Keratinocyte (primary cell): ENCODE results near the gene ATP1A2. TPM values are rescaled to one million over a fixed set of nuclear protein-coding genes. Genes with fewer than 3 reads are reported as not detected.

Experiments used
- DNase-seq: peaks from one replicate; pipeline ENCODE4 v3.0.0-alpha.2; 2011; ENCODE audit warnings: low read depth, missing footprints, low spot score
- FAIRE-seq: peaks from 2 replicates; lab custom pipeline; 2011; peaks lifted over from hg19 to GRCh38; lab: Jason Lieb, UNC
- H2AFZ ChIP-seq: 2 replicates; pipeline ENCODE4 v1.6.0; 2012; ENCODE audit warnings: low read length, control low read depth, inconsistent platforms; ENCODE audit not compliant: control insufficient read depth
- H3K27ac ChIP-seq: 2 replicates; pipeline ENCODE4 v1.5.1; 2011; ENCODE audit warnings: low read length; ENCODE audit not compliant: control insufficient read depth, insufficient read depth
- H3K27me3 ChIP-seq: 3 replicates; pipeline ENCODE4 v1.6.0; 2011; ENCODE audit warnings: low read length; ENCODE audit not compliant: control insufficient read depth, insufficient read depth; ENCODE audit errors: extremely low read depth
- H3K36me3 ChIP-seq, 2 experiments: 2 replicates in 1 of 2; 3 replicates in 1 of 2; pipeline ENCODE4 v1.5.1; 2011; ENCODE audit warnings: low read length in 2 of 2, mild to moderate bottlenecking in 1 of 2; ENCODE audit not compliant: control insufficient read depth in 2 of 2, insufficient read depth in 2 of 2; ENCODE audit errors: extremely low read depth in 1 of 2
- H3K4me1 ChIP-seq: 3 replicates; pipeline ENCODE4 v1.5.1; 2011; ENCODE audit warnings: low read length; ENCODE audit not compliant: control insufficient read depth, insufficient read depth; ENCODE audit errors: extremely low read depth
- H3K4me2 ChIP-seq: 3 replicates; pipeline ENCODE4 v1.6.0; 2011; ENCODE audit warnings: low read depth, low read length; ENCODE audit not compliant: control insufficient read depth, insufficient read depth; ENCODE audit errors: extremely low read depth
- H3K4me3 ChIP-seq, 3 experiments: fragments of 200-600 bp in 1 of 3; sonication (generic) in 1 of 3; 2 replicates in 2 of 3; 3 replicates in 1 of 3; pipeline ENCODE4 v1.5.1; 2011 to 2016; ENCODE audit warnings: low read length in 3 of 3, mild to moderate bottlenecking in 3 of 3, control low read depth in 2 of 3, inconsistent platforms in 1 of 3, low read depth in 1 of 3, mixed read lengths in 1 of 3, mixed run types in 1 of 3, moderate library complexity in 1 of 3; ENCODE audit not compliant: control insufficient read depth in 2 of 3, insufficient read depth in 2 of 3; ENCODE audit errors: extremely low read depth in 1 of 3
- H3K79me2 ChIP-seq: 2 replicates; pipeline ENCODE4 v1.6.0; 2012; ENCODE audit warnings: low read length; ENCODE audit not compliant: control insufficient read depth, insufficient read depth
- H3K9ac ChIP-seq: 3 replicates; pipeline ENCODE4 v1.6.0; 2011; ENCODE audit warnings: low read length; ENCODE audit not compliant: control insufficient read depth, insufficient read depth; ENCODE audit errors: extremely low read depth
- H3K9me1 ChIP-seq: 3 replicates; pipeline ENCODE4 v1.6.0; 2011; ENCODE audit warnings: low read length; ENCODE audit not compliant: control insufficient read depth, insufficient read depth; ENCODE audit errors: extremely low read depth
- H3K9me3 ChIP-seq: 2 replicates; pipeline ENCODE4 v1.5.1; 2012; ENCODE audit warnings: low read depth, low read length; ENCODE audit not compliant: control insufficient read depth
- H4K20me1 ChIP-seq: 3 replicates; pipeline ENCODE4 v1.6.0; 2011; ENCODE audit warnings: low read length; ENCODE audit not compliant: control insufficient read depth, insufficient read depth; ENCODE audit errors: extremely low read depth
- EZH2 ChIP-seq: IDR thresholded peaks from one replicate; pipeline ENCODE4 v1.6.1; 2012; ENCODE audit warnings: inconsistent platforms, mild to moderate bottlenecking, low read length, moderate library complexity
- dilution Hi-C: fragments of 300-500 bp; cut with MboI; formaldehyde crosslinking; loops from one replicate; pipeline ENCODE4 v1.7.0; 2020; ENCODE audit warnings: low sequenced_read_pairs; ENCODE audit not compliant: extremely low pct_ligation_motif_present
- polyA plus RNA-seq, 5 experiments: library from polyadenylated mRNA; depleted of rRNA in 3 of 5; stranded (reverse) in 3 of 5; stranded (forward) in 1 of 5; unstranded in 1 of 5; fragments of >200 nt; gene quantifications; 1 replicate in 1 of 5; 2 replicates in 3 of 5; 3 replicates in 1 of 5; pipeline versions ENCODE4 v1.2.1 to v1.2.3, GENCODE V29; 2011 to 2012; ENCODE audit warnings: missing spikeins in 2 of 5, low read depth in 1 of 5, low replicate concordance in 1 of 5
- TF ChIP-seq, protein P1 (sequence below), 3 experiments: IDR thresholded peaks in 1 of 3; conservative IDR thresholded peaks in 1 of 3; optimal IDR thresholded peaks in 1 of 3; 2 replicates in 2 of 3; 3 replicates in 1 of 3; pipeline versions ENCODE3 to v1.5.1; 2011; ENCODE audit warnings: low read length in 3 of 3, mild to moderate bottlenecking in 3 of 3, moderate library complexity in 2 of 3, control low read depth in 1 of 3, inconsistent platforms in 1 of 3; ENCODE audit not compliant: insufficient read depth in 2 of 3; ENCODE audit errors: extremely low read depth in 1 of 3

Gene ATP1A2
- polyA plus RNA-seq, 1 donor (not counting 4 experiments of a cell fraction or from before 2014, with no cell fraction given) = not detected

DNA sequence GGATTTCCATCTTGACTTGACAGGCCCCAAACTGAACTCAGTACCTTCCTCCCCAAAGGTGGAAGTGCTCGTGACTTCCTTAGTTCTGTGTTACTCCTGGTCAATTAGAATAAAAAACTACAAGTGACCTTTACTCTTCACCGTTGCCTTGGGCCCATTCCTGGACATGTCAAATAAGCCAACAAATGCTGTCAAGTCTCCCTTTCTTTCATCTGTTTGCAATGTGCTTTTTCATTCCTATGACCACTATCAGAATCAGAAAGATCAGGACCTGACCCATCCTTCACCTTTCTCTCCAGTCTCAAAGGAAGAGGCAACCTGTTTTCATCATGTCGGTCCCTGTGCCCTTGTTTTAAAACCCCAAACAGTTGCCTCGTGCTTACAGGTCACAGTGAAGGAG is 40.7 kb upstream of the ATP1A2 start:
- FAIRE-seq (no peak), DNase-seq (no peak)
- Histone ChIP-seq H3K4me3 (no peak overlapping the region), H3K27me3 (peaks cover 19% of the 10 kb centered on the region), H2AFZ (no peak overlapping the region), H3K9ac (no peak overlapping the region), H3K4me2 (no peak overlapping the region), H3K36me3 (no peaks in the 10 kb centered on the region), H3K27ac (no peak overlapping the region), H3K9me1 (no peaks in the 10 kb centered on the region), H3K9me3 (no peaks in the 10 kb centered on the region), H3K79me2 (no peaks in the 10 kb centered on the region), H3K4me1 (peaks cover 3% of the 10 kb centered on the region), H4K20me1 (no peaks in the 10 kb centered on the region)
- dilution Hi-C loops = no loop called here
- no peak for TF ChIP-seq EZH2
- TF ChIP-seq, protein P1, sequence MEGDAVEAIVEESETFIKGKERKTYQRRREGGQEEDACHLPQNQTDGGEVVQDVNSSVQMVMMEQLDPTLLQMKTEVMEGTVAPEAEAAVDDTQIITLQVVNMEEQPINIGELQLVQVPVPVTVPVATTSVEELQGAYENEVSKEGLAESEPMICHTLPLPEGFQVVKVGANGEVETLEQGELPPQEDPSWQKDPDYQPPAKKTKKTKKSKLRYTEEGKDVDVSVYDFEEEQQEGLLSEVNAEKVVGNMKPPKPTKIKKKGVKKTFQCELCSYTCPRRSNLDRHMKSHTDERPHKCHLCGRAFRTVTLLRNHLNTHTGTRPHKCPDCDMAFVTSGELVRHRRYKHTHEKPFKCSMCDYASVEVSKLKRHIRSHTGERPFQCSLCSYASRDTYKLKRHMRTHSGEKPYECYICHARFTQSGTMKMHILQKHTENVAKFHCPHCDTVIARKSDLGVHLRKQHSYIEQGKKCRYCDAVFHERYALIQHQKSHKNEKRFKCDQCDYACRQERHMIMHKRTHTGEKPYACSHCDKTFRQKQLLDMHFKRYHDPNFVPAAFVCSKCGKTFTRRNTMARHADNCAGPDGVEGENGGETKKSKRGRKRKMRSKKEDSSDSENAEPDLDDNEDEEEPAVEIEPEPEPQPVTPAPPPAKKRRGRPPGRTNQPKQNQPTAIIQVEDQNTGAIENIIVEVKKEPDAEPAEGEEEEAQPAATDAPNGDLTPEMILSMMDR (optimal IDR thresholded peaks at IDR 0.05 in 1 of 3, IDR thresholded peaks at IDR 0.05 in 1 of 3, conservative IDR thresholded peaks at IDR 0.05 in 1 of 3; ENCODE audit: extremely low read depth in 1 of 3, insufficient read depth in 2 of 3, low read length in 3 of 3) = no peak

DNA sequence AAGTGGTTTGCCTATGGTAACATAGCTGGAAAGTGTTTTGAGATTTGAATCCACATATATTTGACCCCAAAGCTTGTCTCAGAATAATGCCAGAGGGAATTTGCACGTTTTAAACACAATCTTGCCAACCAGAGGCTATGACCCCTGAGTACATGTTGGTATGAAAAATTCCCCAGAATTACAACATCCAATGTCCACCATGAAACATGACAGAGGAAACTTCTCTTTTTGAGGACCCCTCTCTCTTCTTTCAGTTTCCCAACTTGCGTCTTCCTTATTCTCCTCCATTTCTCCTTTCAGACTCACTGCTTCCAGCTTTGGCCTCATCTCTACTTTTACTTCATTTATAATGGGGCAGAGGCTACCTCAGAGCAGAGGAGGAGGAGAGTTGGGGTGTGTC is 39.7 kb upstream of the ATP1A2 start:
- H3K4me1 ChIP-seq = no peaks in the 10 kb centered on the region
- dilution Hi-C loops = no loop called here
- TF ChIP-seq, protein P1 (optimal IDR thresholded peaks at IDR 0.05 in 1 of 3, IDR thresholded peaks at IDR 0.05 in 1 of 3, conservative IDR thresholded peaks at IDR 0.05 in 1 of 3; ENCODE audit: extremely low read depth in 1 of 3, insufficient read depth in 2 of 3, low read length in 3 of 3) = no peak
- no peak for TF ChIP-seq EZH2

More for the DNA sequence above, 39.7 kb upstream of the ATP1A2 start:
- Histone ChIP-seq H3K4me3 (no peak overlapping the region), H3K27ac (no peak overlapping the region), H3K9me3 (no peaks in the 10 kb centered on the region), H2AFZ (no peak overlapping the region), H3K36me3 (no peaks in the 10 kb centered on the region), H3K4me2 (no peak overlapping the region), H3K9me1 (no peaks in the 10 kb centered on the region), H3K79me2 (no peaks in the 10 kb centered on the region), H3K27me3 (peaks cover 18% of the 10 kb centered on the region), H3K9ac (no peak overlapping the region), H4K20me1 (no peaks in the 10 kb centered on the region)
- DNase-seq (no peak), FAIRE-seq (no peak)
